HG02840 (cell line): ENCODE results near the gene SCCPDH.
"Not testable (repeated sequence)": the region's sequence is repeated elsewhere in the genome, so short reads cannot be mapped to it uniquely, and the experiment has no call there.

Experiments
- ATAC-seq: cut with Tn5 transposase; IDR thresholded peaks from one replicate; pipeline ENCODE4 v1.9.1; 2021; ENCODE audit warnings: mild to moderate bottlenecking, moderate library complexity, moderate number of reproducible peaks; ENCODE audit not compliant: unreplicated experiment, low FRiP score

SCCPDH gene

GRCh38 chr1:246797157-246797556 is 72.9 kb downstream of the SCCPDH start:
- no peak for ATAC-seq

- ATAC-seq = no peak
Observed at GRCh38 chr1:246797597-246797996, 73.4 kb downstream of the SCCPDH start.

GRCh38 chr1:246798107-246798506 is 73.9 kb downstream of the SCCPDH start:
- no peak for ATAC-seq

GRCh38 chr1:246798606-246799496 is 74.6 kb downstream of the SCCPDH start:
- no peak for ATAC-seq

GRCh38 chr1:246800356-246800755 is 76.1 kb downstream of the SCCPDH start:
- no peak for ATAC-seq

GRCh38 chr1:246800756-246801155 is 76.5 kb downstream of the SCCPDH start:
- ATAC-seq = no peak

- no peak for ATAC-seq
Observed at GRCh38 chr1:246801241-246802020, 77.2 kb downstream of the SCCPDH start.

- ATAC-seq = no peak
Observed at GRCh38 chr1:246803373-246803772, 79.2 kb downstream of the SCCPDH start.

- no peak for ATAC-seq
Observed at GRCh38 chr1:246803883-246804282, 79.7 kb downstream of the SCCPDH start.

- ATAC-seq = no peak
Observed at GRCh38 chr1:246805135-246805716, 81.0 kb downstream of the SCCPDH start.

- ATAC-seq = no peak
Observed at GRCh38 chr1:246809473-246809872, 85.3 kb downstream of the SCCPDH start.

GRCh38 chr1:246811985-246812384 is 87.8 kb downstream of the SCCPDH start:
- ATAC-seq = no peak

GRCh38 chr1:246813325-246813724 is 89.1 kb downstream of the SCCPDH start:
- ATAC-seq = not testable (repeated sequence)

- no peak for ATAC-seq
Observed at GRCh38 chr1:246814890-246815289, 90.7 kb downstream of the SCCPDH start.

GRCh38 chr1:246815693-246816270 is 91.6 kb downstream of the SCCPDH start:
- ATAC-seq = no peak
